ENCODE measurements around the gene RMND5B.

The RMND5B gene

DNA sequence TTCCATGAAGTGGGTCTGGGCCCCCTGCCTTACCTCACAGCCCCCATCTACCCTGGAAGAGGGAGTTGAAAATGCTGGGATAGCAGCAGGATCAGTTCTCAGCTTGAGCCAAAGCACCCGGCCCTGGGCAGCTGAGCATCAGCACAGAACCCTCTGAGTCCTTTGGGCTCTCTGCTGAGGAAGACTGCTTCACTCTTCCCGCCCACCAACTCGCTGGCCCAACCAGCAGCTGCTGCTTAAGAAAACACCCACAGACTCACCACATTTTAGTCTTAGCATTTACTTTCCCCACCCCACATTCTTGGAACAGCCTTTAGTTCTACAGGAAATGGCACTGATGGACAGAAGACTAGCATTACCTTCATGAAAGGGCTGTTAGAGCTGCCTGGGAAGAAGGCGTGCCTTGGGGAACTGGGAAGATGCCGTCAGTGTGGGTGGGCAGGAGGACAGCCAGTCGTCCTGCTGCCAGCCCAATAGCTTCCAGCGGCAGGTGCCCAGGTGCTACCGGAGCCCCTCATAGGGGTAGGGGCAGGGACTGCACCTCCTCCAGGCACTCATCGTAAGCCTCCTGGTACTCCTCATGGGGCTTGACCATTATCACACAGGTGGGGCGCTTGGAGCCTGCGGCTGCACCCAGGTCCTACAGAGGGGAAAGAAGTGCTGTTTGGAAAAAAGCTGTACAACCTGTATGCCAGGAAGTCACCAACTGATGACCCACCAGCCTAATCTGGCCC is 18.6 kb downstream of the RMND5B start:
- H3K36me3 ChIP-seq, result peaks cover 38 to 72% (median 61%) of the 10 kb centered on the region in 3 donors
- H3K27me3 ChIP-seq, result no peaks in the 10 kb centered on the region
- DNase-seq, result no peak
- H3K4me1 ChIP-seq, result peaks cover 0 to 22% (median 16%) of the 10 kb centered on the region in 4 donors
- no peak overlapping the region for H3K27ac ChIP-seq
- TF ChIP-seq, protein P1, sequence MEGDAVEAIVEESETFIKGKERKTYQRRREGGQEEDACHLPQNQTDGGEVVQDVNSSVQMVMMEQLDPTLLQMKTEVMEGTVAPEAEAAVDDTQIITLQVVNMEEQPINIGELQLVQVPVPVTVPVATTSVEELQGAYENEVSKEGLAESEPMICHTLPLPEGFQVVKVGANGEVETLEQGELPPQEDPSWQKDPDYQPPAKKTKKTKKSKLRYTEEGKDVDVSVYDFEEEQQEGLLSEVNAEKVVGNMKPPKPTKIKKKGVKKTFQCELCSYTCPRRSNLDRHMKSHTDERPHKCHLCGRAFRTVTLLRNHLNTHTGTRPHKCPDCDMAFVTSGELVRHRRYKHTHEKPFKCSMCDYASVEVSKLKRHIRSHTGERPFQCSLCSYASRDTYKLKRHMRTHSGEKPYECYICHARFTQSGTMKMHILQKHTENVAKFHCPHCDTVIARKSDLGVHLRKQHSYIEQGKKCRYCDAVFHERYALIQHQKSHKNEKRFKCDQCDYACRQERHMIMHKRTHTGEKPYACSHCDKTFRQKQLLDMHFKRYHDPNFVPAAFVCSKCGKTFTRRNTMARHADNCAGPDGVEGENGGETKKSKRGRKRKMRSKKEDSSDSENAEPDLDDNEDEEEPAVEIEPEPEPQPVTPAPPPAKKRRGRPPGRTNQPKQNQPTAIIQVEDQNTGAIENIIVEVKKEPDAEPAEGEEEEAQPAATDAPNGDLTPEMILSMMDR (IDR thresholded peaks at IDR 0.05), result no peak
- no peak overlapping the region for H3K4me3 ChIP-seq
- no peaks in the 10 kb centered on the region for H3K9me3 ChIP-seq
- intact Hi-C loops (cut with DNase I; ENCODE audit: low total_unique reads), result no loop called here

DNA sequence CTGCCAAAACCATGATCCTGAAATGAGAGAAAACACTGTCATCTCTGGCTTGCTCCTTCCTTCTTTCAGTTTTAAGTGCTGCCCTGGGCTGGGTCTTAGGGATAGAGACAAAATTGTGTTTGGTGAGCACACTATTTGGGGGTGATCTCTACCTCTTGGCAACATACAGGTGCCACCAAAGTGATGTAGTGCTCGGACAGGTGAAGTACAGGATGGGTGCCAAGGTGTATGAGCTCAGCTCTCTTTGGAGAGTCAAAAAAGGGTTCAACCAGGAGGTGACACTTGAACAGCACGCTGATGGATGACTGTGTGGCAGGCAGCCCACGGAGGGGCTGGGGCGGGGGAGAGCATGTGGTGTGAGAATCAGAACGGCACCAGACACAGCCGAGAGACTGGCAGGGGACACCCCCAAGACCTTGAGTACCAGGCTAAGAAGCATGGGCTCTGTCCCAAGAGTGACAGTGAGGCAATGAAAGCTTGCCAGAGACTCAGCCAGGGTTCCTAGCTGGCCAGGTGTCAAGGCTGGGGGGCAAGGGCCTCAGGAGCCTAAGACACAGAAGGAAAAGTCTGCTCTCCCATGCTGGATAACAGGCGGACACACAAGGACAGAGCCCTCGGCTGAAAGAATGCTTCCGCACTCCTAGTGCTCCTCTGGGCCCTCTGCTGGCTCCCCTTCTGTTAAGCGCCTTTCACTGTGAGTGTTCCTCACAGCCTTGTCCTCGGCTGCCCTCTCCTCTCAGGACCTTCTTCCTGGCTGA is 20.3 kb downstream of the RMND5B start:
- Histone ChIP-seq H3K36me3 (peaks cover 27 to 54% (median 43%) of the 10 kb centered on the region in 3 donors), H3K4me1 (peaks cover 0 to 25% (median 17%) of the 10 kb centered on the region in 4 donors)

DNA sequence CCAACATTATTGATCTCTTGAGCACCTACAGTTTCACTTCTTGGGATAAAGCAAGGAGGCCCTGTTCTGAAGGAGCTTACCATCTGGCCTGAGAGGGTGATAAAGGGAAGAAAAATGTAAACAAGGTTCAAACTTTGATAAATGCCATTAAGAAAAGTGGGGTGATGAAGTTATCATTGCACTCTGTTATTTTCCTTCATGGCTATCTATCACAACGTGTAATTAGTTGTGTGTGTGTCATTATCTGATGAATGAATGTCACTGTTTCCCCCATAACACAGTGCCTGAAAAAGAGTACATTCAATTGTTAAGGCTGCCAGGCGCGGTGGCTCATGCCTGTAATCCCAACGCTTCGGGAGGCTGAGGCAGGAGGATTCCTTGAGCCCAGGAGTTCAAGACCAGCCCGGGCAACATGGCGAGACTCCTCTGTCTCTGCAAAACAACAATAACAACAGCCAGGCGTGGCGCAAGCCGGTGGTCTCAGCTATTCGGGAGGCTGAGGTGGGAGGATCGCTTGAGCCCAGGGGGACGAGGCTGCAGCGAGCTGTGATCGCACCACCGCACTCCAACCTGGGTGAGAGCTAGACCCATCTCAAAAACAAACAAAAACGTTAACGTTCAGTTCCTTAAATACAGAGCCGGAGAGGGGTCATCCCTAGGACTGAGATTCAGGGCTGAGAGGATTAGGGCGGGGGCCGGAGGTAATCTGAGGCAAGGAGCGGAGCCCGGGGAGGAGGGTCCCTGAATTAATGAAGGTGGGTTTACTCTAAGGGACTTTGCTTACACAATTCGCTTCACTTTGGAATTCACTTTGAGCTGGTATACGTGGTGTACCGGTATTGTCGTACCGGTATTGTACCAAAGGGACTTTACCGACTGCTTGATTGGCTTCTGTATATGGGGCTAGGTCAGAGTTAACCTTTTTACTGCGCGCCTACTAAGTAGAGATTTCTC is 22.0 kb downstream of the RMND5B start:
- intact Hi-C loops (cut with DNase I; ENCODE audit: low total_unique reads), result loop anchor here (5.0 to 10.0 kb wide), 2 partner anchors 558 to 870 kb away; partner anchors contain the start of genes TMED9 and ZNF879
- H3K27ac ChIP-seq, result peak overlapping the region; percentile 76
- peaks cover 11 to 38% (median 26%) of the 10 kb centered on the region in 3 donors for H3K36me3 ChIP-seq
- no peak for DNase-seq
- H3K27me3 ChIP-seq, result no peaks in the 10 kb centered on the region
- H3K4me1 ChIP-seq, result peaks cover 0 to 25% (median 17%) of the 10 kb centered on the region in 4 donors
- TF ChIP-seq, protein P1 (IDR thresholded peaks at IDR 0.05), result no peak
- H3K9me3 ChIP-seq, result no peaks in the 10 kb centered on the region
- peak overlapping the region; percentile 69 to 75 for H3K4me3 ChIP-seq

More for the DNA sequence above, 20.3 kb downstream of the RMND5B start:
- TF ChIP-seq, protein P1 (IDR thresholded peaks at IDR 0.05), result no peak
- no peak for DNase-seq
- no peak overlapping the region for H3K4me3 ChIP-seq
- intact Hi-C loops (cut with DNase I; ENCODE audit: low total_unique reads), result loop anchor here (5.0 to 10.0 kb wide), 2 partner anchors 556 to 871 kb away; partner anchors contain the start of genes TMED9 and ZNF879
- H3K27me3 ChIP-seq, result no peaks in the 10 kb centered on the region
- H3K9me3 ChIP-seq, result no peaks in the 10 kb centered on the region
- H3K27ac ChIP-seq, result no peak overlapping the region

DNA sequence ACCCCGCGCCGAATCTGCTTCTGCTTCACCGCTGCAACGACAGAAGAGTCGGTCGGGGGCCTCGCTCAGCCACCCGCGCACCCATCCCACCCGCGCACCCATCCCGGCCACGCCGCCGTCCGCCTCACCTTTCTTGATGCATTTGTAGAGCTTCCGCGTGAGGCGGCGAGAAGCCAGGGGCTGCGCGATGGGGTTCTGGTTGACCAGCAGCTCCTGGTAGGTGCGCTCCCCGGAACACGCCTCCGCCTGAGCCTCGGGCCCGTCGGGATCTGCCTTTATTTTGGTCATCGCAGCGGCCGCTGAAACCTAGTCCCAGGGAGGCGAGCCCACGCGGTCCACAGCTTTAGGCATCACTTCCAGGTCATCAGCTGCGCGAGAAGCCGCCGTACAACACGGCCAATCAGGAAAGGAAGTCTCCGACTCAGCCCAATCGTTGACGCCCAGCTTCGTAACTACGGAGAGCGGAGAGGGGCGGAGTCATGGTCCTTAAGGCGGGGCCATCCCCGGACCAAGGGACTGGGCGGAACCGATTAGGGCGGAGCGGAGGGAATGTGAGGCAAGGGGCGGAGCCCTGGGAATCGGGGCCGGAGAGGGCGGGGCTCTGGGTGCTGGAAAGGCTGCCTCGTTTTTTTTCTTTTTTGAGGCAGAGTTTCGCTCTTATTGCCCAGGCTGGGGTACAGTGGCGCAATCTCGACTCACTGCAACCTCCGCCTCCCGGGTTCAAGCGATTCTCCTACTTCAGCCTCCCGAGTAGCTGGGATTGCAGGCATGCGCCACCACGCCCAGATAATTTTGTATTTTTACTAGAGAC is 22.9 kb downstream of the RMND5B start, which contains the start of gene NHP2:
Gene NHP2 (minus strand): TSS at position 356 of the 811 bp plus-strand sequence. CDS start 68 bp downstream, at position 288.
- Histone ChIP-seq H3K27ac (peak within 1 kb of the TSS; percentile 76), H3K36me3 (peaks cover 2 to 28% (median 17%) of the 10 kb centered on the region in 3 donors), H3K27me3 (no peaks in the 10 kb centered on the region), H3K9me3 (no peaks in the 10 kb centered on the region), H3K4me3 (peak within 1 kb of the TSS; percentile 69 to 75), H3K4me1 (peaks cover 0 to 25% (median 17%) of the 10 kb centered on the region in 4 donors)
- DNase-seq, result peak; percentile 98 to 99
- intact Hi-C loops (cut with DNase I; ENCODE audit: low total_unique reads), result loop anchor here (2.0 to 10.0 kb wide), 3 partner anchors 51 to 869 kb away; partner anchors contain the start of genes HNRNPAB, TMED9 and ZNF879
- TF ChIP-seq, protein P1 (IDR thresholded peaks at IDR 0.05), result no peak
